Panc1 (cell line): ENCODE data around the gene FAM13C. TPM values are rescaled to one million over a fixed set of nuclear protein-coding genes. Genes with fewer than 3 reads are reported as not detected.
"Not testable (repeated sequence)": the region's sequence is repeated elsewhere in the genome, so short reads cannot be mapped to it uniquely, and the experiment has no call there.

Source experiments
- ATAC-seq: fragments of 200-7000 bp; cut with Tn5 transposase; 2 replicates; pipeline ENCODE4 v1.9.1; 2020; ENCODE audit warnings: mild to moderate bottlenecking, moderate library complexity
- BruUV-seq: library from RNA; stranded (reverse); fragments of 400-500 nt; replicated peaks from 2 replicates; lab custom pipeline; 2021; lab: Mats Ljungman, UMichigan
- CTCF ChIA-PET: fragments of 300-600 bp; sonication (Branson Sonifier 250); formaldehyde crosslinking; loops from one replicate; lab custom pipeline; 2022; ENCODE audit warnings: antibody characterized with exemption; lab: Charles Lee
- POLR2A ChIA-PET: fragments of 300-600 bp; sonication (Branson Sonifier 250); formaldehyde crosslinking; loops from one replicate; lab custom pipeline; 2022; ENCODE audit warnings: antibody characterized with exemption; lab: Charles Lee
- DNase-seq: peaks from one replicate; pipeline ENCODE4 v3.0.0-alpha.2; 2010; ENCODE audit warnings: low read depth, low spot score
- H3K27ac ChIP-seq: 2 replicates; pipeline ENCODE4 v1.5.1; 2011; ENCODE audit warnings: mild to moderate bottlenecking, low read length, inconsistent platforms
- H3K27me3 ChIP-seq: fragments of 200-500 bp; sonication (Bioruptor generic); 2 replicates; pipeline ENCODE4 v1.6.0; 2014; ENCODE audit warnings: low read length, inconsistent platforms; ENCODE audit not compliant: control insufficient read depth, insufficient read depth
- H3K36me3 ChIP-seq: fragments of 200-500 bp; sonication (Bioruptor generic); 2 replicates; pipeline ENCODE4 v1.5.1; 2014; ENCODE audit warnings: inconsistent platforms, mild to moderate bottlenecking, low read length, moderate library complexity; ENCODE audit not compliant: control insufficient read depth, insufficient read depth
- H3K4me1 ChIP-seq: 2 replicates; pipeline ENCODE4 v1.5.1; 2011; ENCODE audit warnings: inconsistent platforms, mild to moderate bottlenecking, low read length, moderate library complexity; ENCODE audit not compliant: control insufficient read depth, insufficient read depth
- H3K4me3 ChIP-seq, 2 experiments: 2 replicates each; pipeline ENCODE4 v1.5.1; 2011 to 2012; ENCODE audit warnings: low read depth in 2 of 2, low read length in 2 of 2, mild to moderate bottlenecking in 2 of 2, inconsistent platforms in 1 of 2, moderate library complexity in 1 of 2
- H3K9me3 ChIP-seq: fragments of 200-500 bp; sonication (Bioruptor generic); 2 replicates; pipeline ENCODE4 v1.5.1; 2014; ENCODE audit warnings: low read depth, mild to moderate bottlenecking, inconsistent platforms, low read length, moderate library complexity; ENCODE audit not compliant: control insufficient read depth, insufficient read depth
- POLR2AphosphoS5 ChIP-seq: IDR thresholded peaks from 2 replicates; pipeline ENCODE4 v1.6.1; 2012; ENCODE audit warnings: mild to moderate bottlenecking, low read depth, low read length, moderate library complexity
- SIN3A ChIP-seq: IDR thresholded peaks from 2 replicates; pipeline ENCODE4 v1.6.1; 2012; ENCODE audit warnings: low read depth, mild to moderate bottlenecking, low read length, moderate library complexity, borderline replicate concordance; ENCODE audit not compliant: insufficient read depth
- TCF7L2 ChIP-seq: IDR thresholded peaks from 2 replicates; pipeline ENCODE4 v1.6.1; 2011; ENCODE audit warnings: mild to moderate bottlenecking, low read depth, low read length, inconsistent platforms
- in situ Hi-C: cut with HindIII; loops from 2 replicates; pipeline ENCODE4 v1.10.0; 2016; ENCODE audit warnings: low sequenced_read_pairs, low pct_unique_long_range_greater_than_20kb
- intact Hi-C: fragments of 100-400 bp; cut with micrococcal nuclease; formaldehyde crosslinking; loops from one replicate; pipeline ENCODE4 v1.10.0; 2022; ENCODE audit not compliant: unreplicated experiment
- total RNA-seq: library from RNA; stranded (reverse); gene quantifications from one replicate; pipeline ENCODE4 v1.2.1, GENCODE V29; 2021; ENCODE audit not compliant: unreplicated experiment
- TF ChIP-seq, protein P1 (sequence below), 2 experiments: IDR thresholded peaks; 2 replicates each; pipeline ENCODE4 v1.6.1; 2011 to 2012; ENCODE audit warnings: low read depth in 2 of 2, control low read depth in 1 of 2, low read length in 1 of 2, mild to moderate bottlenecking in 1 of 2, moderate library complexity in 1 of 2; ENCODE audit not compliant: insufficient read depth in 1 of 2
- TF ChIP-seq, protein P2 (sequence below): fragments of 450-650 bp; IDR thresholded peaks from 2 replicates; pipeline ENCODE4 v1.5.1; 2017; ENCODE audit warnings: mild to moderate bottlenecking

FAM13C gene
- total RNA-seq, 1 experiment from 2014 or later = not detected

DNA sequence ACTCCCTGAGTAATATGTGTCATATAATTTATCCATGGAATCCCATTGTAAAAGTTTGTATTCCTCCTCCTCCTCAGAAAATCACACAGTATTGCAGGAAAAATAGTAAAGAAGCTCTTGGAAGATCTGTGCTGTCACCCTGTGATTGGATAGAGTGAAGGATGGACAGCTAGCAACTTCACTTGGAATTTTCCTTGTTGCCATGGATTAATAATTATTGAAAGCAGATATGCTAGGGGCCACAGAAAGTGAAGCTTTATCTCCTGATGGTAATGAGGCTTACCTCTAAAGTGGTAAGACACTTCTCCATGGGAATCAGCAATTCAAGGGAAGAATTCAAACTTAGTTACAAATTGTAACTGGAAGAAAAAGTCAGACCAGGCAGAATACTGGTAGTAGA lies 137.1 kb downstream of the FAM13C start:
- in situ Hi-C loops = no loop called here
- TF ChIP-seq, protein P1, sequence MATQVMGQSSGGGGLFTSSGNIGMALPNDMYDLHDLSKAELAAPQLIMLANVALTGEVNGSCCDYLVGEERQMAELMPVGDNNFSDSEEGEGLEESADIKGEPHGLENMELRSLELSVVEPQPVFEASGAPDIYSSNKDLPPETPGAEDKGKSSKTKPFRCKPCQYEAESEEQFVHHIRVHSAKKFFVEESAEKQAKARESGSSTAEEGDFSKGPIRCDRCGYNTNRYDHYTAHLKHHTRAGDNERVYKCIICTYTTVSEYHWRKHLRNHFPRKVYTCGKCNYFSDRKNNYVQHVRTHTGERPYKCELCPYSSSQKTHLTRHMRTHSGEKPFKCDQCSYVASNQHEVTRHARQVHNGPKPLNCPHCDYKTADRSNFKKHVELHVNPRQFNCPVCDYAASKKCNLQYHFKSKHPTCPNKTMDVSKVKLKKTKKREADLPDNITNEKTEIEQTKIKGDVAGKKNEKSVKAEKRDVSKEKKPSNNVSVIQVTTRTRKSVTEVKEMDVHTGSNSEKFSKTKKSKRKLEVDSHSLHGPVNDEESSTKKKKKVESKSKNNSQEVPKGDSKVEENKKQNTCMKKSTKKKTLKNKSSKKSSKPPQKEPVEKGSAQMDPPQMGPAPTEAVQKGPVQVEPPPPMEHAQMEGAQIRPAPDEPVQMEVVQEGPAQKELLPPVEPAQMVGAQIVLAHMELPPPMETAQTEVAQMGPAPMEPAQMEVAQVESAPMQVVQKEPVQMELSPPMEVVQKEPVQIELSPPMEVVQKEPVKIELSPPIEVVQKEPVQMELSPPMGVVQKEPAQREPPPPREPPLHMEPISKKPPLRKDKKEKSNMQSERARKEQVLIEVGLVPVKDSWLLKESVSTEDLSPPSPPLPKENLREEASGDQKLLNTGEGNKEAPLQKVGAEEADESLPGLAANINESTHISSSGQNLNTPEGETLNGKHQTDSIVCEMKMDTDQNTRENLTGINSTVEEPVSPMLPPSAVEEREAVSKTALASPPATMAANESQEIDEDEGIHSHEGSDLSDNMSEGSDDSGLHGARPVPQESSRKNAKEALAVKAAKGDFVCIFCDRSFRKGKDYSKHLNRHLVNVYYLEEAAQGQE (IDR thresholded peaks at IDR 0.05; ENCODE audit: insufficient read depth in 1 of 2, low read depth in 2 of 2, low read length in 1 of 2) = no peak
- no peak for TF ChIP-seq SIN3A
- TF ChIP-seq TCF7L2 = no peak
- TF ChIP-seq, protein P2, sequence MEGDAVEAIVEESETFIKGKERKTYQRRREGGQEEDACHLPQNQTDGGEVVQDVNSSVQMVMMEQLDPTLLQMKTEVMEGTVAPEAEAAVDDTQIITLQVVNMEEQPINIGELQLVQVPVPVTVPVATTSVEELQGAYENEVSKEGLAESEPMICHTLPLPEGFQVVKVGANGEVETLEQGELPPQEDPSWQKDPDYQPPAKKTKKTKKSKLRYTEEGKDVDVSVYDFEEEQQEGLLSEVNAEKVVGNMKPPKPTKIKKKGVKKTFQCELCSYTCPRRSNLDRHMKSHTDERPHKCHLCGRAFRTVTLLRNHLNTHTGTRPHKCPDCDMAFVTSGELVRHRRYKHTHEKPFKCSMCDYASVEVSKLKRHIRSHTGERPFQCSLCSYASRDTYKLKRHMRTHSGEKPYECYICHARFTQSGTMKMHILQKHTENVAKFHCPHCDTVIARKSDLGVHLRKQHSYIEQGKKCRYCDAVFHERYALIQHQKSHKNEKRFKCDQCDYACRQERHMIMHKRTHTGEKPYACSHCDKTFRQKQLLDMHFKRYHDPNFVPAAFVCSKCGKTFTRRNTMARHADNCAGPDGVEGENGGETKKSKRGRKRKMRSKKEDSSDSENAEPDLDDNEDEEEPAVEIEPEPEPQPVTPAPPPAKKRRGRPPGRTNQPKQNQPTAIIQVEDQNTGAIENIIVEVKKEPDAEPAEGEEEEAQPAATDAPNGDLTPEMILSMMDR = no peak
- TF ChIP-seq POLR2AphosphoS5 = no peak
- ATAC-seq (no peak), DNase-seq (no peak)
- no TSS peak for BruUV-seq
- intact Hi-C loops = no loop called here
- Histone ChIP-seq H3K4me3 (no peak overlapping the region), H3K36me3 (no peaks in the 10 kb centered on the region), H3K27me3 (no peaks in the 10 kb centered on the region), H3K27ac (no peak overlapping the region), H3K4me1 (no peaks in the 10 kb centered on the region), H3K9me3 (no peaks in the 10 kb centered on the region)
- ChIA-PET CTCF (no interaction called here), POLR2A (no interaction called here)

- in situ Hi-C loops, H3K36me3 ChIP-seq, DNase-seq, H3K27me3 ChIP-seq, CTCF ChIA-PET, H3K4me3 ChIP-seq, H3K4me1 ChIP-seq, H3K9me3 ChIP-seq, ATAC-seq, POLR2A ChIA-PET, BruUV-seq, H3K27ac ChIP-seq, intact Hi-C loops: not testable (repeated sequence)
These were observed 138.8 kb downstream of the FAM13C start for GRCh38 chr10:59223597-59223996.

GRCh38 chr10:59222788-59223187 lies 139.6 kb downstream of the FAM13C start:
- intact Hi-C loops (no loop called here), in situ Hi-C loops (no loop called here)
- Histone ChIP-seq H3K4me1 (no peaks in the 10 kb centered on the region), H3K9me3 (no peaks in the 10 kb centered on the region), H3K27me3 (no peaks in the 10 kb centered on the region), H3K27ac (no peak overlapping the region), H3K36me3 (no peaks in the 10 kb centered on the region), H3K4me3 (no peak overlapping the region)
- ChIA-PET CTCF (no interaction called here), POLR2A (no interaction called here)
- DNase-seq = no peak
- BruUV-seq = no TSS peak
- no peak for ATAC-seq
- TF ChIP-seq, protein P2 = no peak
- TF ChIP-seq POLR2AphosphoS5 (no peak), TCF7L2 (no peak), SIN3A (no peak)
- TF ChIP-seq, protein P1 (IDR thresholded peaks at IDR 0.05; ENCODE audit: insufficient read depth in 1 of 2, low read depth in 2 of 2, low read length in 1 of 2) = no peak
